GM12878 (cell line): Measurements from ENCODE around the gene FAM98C.

Experiments
- CTCF ChIP-seq, 3 experiments: IDR thresholded peaks in 2 of 3; conservative IDR thresholded peaks in 1 of 3; 2 replicates each; pipeline ENCODE4 v1.5.1; 2011; ENCODE audit warnings: low read depth in 3 of 3, low read length in 3 of 3, mild to moderate bottlenecking in 3 of 3, control low read depth in 2 of 3, moderate library complexity in 2 of 3, inconsistent platforms in 1 of 3, mixed read lengths in 1 of 3; ENCODE audit not compliant: control insufficient read depth in 2 of 3, insufficient read depth in 1 of 3; ENCODE audit errors: extremely low read depth in 1 of 3
- EZH2 ChIP-seq: IDR thresholded peaks from 2 replicates; pipeline ENCODE4 v1.6.1; 2012; ENCODE audit warnings: low read depth, mild to moderate bottlenecking, control low read depth, inconsistent platforms, low read length, borderline replicate concordance; ENCODE audit not compliant: control insufficient read depth
- MLLT1 ChIP-seq: fragments of 450-650 bp; IDR thresholded peaks from 2 replicates; pipeline ENCODE4 v1.6.1; 2016; ENCODE audit warnings: mild to moderate bottlenecking
- POLR2A ChIP-seq: IDR thresholded peaks from 2 replicates; pipeline ENCODE4 v1.6.1; 2011; ENCODE audit warnings: low read depth, mild to moderate bottlenecking, low read length
- RBBP5 ChIP-seq: fragments of 200-600 bp; sonication (generic); conservative IDR thresholded peaks from 2 replicates; pipeline ENCODE4 v1.6.1; 2016
- REST ChIP-seq: IDR thresholded peaks from 2 replicates; pipeline ENCODE4 v1.6.1; 2012; ENCODE audit warnings: mild to moderate bottlenecking, low read depth, low read length
- SMARCA5 ChIP-seq: fragments of 450-650 bp; IDR thresholded peaks from 2 replicates; pipeline ENCODE4 v1.6.1; 2017; ENCODE audit warnings: mild to moderate bottlenecking
- TARDBP ChIP-seq: IDR thresholded peaks from 2 replicates; pipeline ENCODE4 v1.6.1; 2016; ENCODE audit warnings: borderline replicate concordance
- ZNF274 ChIP-seq: IDR thresholded peaks from one replicate; pipeline ENCODE4 v1.8.0; 2011; ENCODE audit not compliant: insufficient read length, insufficient read depth
- TF ChIP-seq, protein P1 (sequence below): fragments of 450-650 bp; IDR thresholded peaks from 2 replicates; pipeline ENCODE4 v1.6.1; 2018; ENCODE audit warnings: mild to moderate bottlenecking, low read depth, moderate library complexity; ENCODE audit not compliant: partially characterized antibody

DNA sequence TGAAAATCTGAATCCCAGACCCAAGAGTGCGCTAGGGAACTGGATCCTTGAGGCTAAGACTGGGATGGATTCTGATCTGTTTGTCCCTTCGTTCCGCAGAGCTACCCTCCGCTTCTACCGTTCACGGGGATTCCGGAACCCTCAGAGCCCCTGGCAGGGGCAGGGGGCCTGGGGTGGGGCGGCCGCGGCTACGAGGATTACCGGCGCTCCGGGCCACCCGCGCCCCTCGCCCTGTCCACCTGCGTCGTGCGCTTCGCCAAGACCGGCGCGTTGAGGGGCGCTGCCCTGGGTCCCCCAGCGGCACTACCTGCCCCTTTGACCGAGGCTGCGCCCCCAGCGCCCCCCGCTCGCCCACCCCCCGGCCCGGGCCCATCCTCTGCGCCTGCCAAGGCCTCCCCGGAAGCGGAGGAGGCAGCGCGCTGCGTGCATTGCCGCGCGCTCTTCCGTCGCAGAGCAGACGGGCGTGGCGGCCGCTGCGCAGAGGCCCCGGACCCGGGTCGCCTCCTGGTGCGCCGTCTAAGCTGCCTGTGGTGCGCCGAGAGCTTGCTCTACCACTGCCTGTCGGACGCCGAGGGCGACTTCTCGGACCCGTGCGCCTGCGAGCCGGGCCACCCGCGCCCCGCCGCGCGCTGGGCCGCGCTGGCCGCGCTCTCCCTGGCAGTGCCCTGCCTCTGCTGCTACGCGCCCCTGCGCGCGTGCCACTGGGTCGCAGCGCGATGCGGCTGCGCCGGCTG, 7.3 kb upstream of the FAM98C start:
- TF ChIP-seq CTCF (IDR thresholded peaks at IDR 0.05 in 2 of 3, conservative IDR thresholded peaks at IDR 0.05 in 1 of 3; ENCODE audit: control insufficient read depth in 2 of 3, extremely low read depth in 1 of 3, insufficient read depth in 1 of 3, low read depth in 3 of 3, low read length in 3 of 3) (no peak), SMARCA5 (no peak), MLLT1 (no peak), EZH2 (no peak), TARDBP (no peak), REST (no peak), POLR2A (no peak), ZNF274 (no peak), RBBP5 (no peak)
- TF ChIP-seq, protein P1, sequence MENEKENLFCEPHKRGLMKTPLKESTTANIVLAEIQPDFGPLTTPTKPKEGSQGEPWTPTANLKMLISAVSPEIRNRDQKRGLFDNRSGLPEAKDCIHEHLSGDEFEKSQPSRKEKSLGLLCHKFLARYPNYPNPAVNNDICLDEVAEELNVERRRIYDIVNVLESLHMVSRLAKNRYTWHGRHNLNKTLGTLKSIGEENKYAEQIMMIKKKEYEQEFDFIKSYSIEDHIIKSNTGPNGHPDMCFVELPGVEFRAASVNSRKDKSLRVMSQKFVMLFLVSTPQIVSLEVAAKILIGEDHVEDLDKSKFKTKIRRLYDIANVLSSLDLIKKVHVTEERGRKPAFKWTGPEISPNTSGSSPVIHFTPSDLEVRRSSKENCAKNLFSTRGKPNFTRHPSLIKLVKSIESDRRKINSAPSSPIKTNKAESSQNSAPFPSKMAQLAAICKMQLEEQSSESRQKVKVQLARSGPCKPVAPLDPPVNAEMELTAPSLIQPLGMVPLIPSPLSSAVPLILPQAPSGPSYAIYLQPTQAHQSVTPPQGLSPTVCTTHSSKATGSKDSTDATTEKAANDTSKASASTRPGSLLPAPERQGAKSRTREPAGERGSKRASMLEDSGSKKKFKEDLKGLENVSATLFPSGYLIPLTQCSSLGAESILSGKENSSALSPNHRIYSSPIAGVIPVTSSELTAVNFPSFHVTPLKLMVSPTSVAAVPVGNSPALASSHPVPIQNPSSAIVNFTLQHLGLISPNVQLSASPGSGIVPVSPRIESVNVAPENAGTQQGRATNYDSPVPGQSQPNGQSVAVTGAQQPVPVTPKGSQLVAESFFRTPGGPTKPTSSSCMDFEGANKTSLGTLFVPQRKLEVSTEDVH = no peak
